Neutrophil (primary cell): ENCODE results near the gene ABRAXAS1.

ENCODE experiments used
- H3K27ac ChIP-seq: fragments of 200-600 bp; sonication (generic); 2 replicates; pipeline ENCODE4 v1.5.1; 2016; ENCODE audit warnings: mild to moderate bottlenecking, moderate library complexity
- H3K27me3 ChIP-seq: fragments of 200-600 bp; sonication (generic); 2 replicates; pipeline ENCODE4 v1.6.0; 2016; ENCODE audit warnings: mild to moderate bottlenecking
- H3K36me3 ChIP-seq: fragments of 200-600 bp; sonication (generic); 2 replicates; pipeline ENCODE4 v1.5.1; 2017
- H3K4me1 ChIP-seq, 2 experiments: fragments of 200-600 bp in 1 of 2; sonication (generic) in 1 of 2; 1 replicate in 1 of 2; 2 replicates in 1 of 2; pipeline versions ENCODE4 v1.5.1 to v1.6.1; 2013 to 2016; ENCODE audit warnings: low read depth in 1 of 2, low read length in 1 of 2, mild to moderate bottlenecking in 1 of 2, moderate library complexity in 1 of 2; ENCODE audit not compliant: control insufficient read depth in 1 of 2, insufficient read depth in 1 of 2
- H3K4me3 ChIP-seq, 2 experiments: fragments of 200-600 bp in 1 of 2; sonication (generic) in 1 of 2; 1 replicate in 1 of 2; 2 replicates in 1 of 2; pipeline ENCODE4 v1.5.1; 2013 to 2016; ENCODE audit warnings: low read depth in 1 of 2, low read length in 1 of 2, mild to moderate bottlenecking in 1 of 2, moderate library complexity in 1 of 2
- H3K9me3 ChIP-seq: fragments of 200-600 bp; sonication (generic); 2 replicates; pipeline ENCODE4 v1.5.1; 2016
- TF ChIP-seq, protein P1 (sequence below): fragments of 200-600 bp; sonication (generic); IDR thresholded peaks from 2 replicates; pipeline ENCODE4 v1.5.1; 2016; ENCODE audit warnings: antibody characterized with exemption

Gene ABRAXAS1

DNA sequence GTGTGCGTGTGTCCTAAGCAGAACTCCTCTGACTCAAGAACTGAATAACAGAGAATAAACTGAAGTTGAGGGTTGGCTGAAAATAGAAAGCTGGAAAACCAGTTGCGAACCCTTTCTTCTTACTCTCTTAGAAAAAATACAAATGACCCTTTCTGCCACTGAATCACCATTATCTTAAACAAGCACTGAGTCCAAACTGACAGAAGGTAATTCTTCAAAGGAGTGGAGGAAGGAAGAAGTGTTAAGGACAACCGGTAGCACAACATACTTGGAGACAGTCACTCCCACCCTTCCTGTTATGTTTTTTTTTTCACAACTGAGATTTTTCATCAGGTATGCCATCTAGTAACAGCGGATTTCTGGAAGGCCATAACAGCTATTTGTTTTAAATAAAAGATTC, 67.3 kb downstream of the ABRAXAS1 start:
- Histone ChIP-seq H3K36me3 (peaks cover 68% of the 10 kb centered on the region), H3K4me1 (no peaks in the 10 kb centered on the region), H3K27me3 (no peaks in the 10 kb centered on the region), H3K4me3 (no peak overlapping the region), H3K27ac (no peak overlapping the region), H3K9me3 (no peaks in the 10 kb centered on the region)
- TF ChIP-seq, protein P1, sequence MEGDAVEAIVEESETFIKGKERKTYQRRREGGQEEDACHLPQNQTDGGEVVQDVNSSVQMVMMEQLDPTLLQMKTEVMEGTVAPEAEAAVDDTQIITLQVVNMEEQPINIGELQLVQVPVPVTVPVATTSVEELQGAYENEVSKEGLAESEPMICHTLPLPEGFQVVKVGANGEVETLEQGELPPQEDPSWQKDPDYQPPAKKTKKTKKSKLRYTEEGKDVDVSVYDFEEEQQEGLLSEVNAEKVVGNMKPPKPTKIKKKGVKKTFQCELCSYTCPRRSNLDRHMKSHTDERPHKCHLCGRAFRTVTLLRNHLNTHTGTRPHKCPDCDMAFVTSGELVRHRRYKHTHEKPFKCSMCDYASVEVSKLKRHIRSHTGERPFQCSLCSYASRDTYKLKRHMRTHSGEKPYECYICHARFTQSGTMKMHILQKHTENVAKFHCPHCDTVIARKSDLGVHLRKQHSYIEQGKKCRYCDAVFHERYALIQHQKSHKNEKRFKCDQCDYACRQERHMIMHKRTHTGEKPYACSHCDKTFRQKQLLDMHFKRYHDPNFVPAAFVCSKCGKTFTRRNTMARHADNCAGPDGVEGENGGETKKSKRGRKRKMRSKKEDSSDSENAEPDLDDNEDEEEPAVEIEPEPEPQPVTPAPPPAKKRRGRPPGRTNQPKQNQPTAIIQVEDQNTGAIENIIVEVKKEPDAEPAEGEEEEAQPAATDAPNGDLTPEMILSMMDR, result no peak

DNA sequence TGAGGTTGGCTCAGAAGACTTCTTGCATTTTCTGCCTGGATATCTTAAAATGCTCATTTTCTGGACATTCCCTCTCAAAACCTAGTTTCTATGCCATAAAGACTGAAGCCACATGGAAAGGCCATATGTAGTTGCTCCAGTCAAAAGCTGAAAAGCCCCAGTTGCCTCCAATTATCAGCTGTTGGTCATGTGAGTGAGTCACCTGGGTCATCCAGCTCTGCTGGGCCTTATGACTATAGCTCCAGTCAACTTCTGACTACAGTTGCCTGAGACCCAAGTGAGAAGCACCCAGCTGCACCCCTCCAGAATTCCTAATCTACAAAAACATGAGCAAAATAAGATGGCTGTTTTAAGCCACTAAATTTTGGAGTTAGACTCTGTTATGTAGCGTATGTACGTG, 71.2 kb downstream of the ABRAXAS1 start:
- Histone ChIP-seq H3K27me3 (no peaks in the 10 kb centered on the region), H3K36me3 (peaks cover 51% of the 10 kb centered on the region), H3K9me3 (no peaks in the 10 kb centered on the region), H3K27ac (no peak overlapping the region), H3K4me3 (no peak overlapping the region), H3K4me1 (no peaks in the 10 kb centered on the region)
- TF ChIP-seq, protein P1, result no peak
